ENCODE data around the gene MRPL52.
"Not testable (repeated sequence)": the region's sequence is repeated elsewhere in the genome, so short reads cannot be mapped to it uniquely, and the experiment has no call there.

Gene MRPL52

DNA sequence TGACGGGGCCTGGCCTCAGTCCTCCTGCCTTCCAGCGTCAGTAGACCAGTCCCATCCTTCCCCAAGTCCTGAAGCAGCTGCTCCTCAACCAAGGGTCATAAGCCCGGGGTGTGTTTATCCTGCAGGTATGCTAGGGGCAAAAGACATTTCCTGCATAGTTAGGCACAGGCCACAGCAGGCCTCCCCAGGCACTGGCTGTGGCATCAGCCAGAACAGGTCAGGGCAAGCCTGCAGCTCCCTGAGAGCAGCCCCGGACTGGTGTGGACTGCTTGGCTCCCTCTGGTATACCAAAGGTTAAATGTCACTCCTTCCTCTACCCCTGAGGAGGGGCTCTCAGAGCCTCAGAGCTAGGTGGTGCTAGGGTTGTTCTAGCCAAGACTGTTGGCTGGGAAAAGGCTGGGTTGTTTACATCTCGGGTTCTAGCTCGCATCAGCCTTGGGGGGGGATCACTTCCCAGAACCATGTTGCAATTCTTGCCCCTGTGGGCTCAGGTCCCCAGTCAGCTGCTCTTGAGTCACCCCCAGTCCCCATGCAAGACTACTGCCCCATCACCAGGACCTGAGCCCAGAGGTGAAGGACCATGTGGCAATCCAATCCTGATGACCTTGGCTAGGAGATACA, 9.6 kb downstream of the MRPL52 start:
- DNase-seq: no peak

GRCh38 chr14:22841311-22841710, 11.6 kb downstream of the MRPL52 start:
- DNase-seq: no peak

GRCh38 chr14:22841769-22842168, 12.1 kb downstream of the MRPL52 start:
- no peak for DNase-seq

GRCh38 chr14:22842211-22843122, 12.8 kb downstream of the MRPL52 start:
- no peak for DNase-seq

- DNase-seq: no peak
Observed at GRCh38 chr14:22843123-22843925, 13.6 kb downstream of the MRPL52 start.

- DNase-seq: no peak
Observed at GRCh38 chr14:22844221-22845102, 14.8 kb downstream of the MRPL52 start.

DNA sequence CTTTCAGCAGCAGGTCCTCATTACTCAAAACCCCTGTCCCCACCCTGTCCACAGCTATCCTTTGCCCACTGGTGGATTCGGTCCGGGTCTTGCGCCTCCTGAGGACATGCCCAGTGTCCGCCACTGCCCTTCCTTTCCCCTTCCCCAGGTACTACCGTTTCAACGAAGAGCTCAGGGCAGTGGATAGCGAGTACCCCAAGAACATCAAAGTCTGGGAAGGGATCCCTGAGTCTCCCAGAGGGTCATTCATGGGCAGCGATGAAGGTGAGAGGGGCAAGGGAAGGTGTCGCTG, 15.4 kb downstream of the MRPL52 start:
- no peak for DNase-seq

GRCh38 chr14:22845821-22846625, 16.3 kb downstream of the MRPL52 start:
- DNase-seq: no peak

- no peak for DNase-seq
Observed at GRCh38 chr14:22846811-22847307, 17.2 kb downstream of the MRPL52 start.

DNA sequence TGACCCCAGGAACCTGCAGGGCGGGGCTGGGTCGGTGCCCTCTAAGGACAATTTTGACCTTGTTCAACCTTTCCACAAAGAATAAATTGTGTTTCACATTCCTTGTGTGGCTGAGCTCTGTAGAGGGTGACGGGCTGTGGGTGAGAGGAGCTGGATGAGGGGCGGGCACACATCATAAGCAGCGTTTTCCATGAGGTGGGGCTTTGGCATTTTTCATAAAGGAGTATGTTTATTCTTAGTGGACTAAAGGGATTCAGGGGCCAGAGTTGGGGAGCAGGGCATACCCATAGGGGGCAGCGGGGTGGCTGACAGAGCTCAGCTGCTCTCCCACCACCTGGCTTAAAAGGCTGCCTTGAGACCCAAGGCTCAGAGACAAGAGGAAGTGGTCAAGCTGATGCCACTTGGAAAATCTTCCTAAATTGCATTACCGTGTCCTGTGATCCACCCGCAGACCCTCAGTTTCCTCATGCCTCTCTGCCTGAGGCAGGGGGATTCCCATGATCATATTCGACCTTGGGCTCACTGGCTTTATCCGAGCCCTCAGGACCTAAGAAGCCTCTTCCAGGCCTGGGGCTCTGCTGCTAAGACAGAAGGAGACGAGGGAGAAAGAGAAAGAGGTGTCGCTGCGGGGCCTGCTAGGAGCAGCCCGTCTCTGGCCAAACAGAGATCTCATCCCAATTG, 18.1 kb downstream of the MRPL52 start:
- no peak for DNase-seq

- no peak for DNase-seq
Observed at GRCh38 chr14:22848351-22849164, 18.9 kb downstream of the MRPL52 start.

- no peak for DNase-seq
Observed at GRCh38 chr14:22849212-22849819, 19.6 kb downstream of the MRPL52 start.

GRCh38 chr14:22850944-22851764, 21.5 kb downstream of the MRPL52 start:
- no peak for DNase-seq

GRCh38 chr14:22852178-22852577, 22.5 kb downstream of the MRPL52 start:
- DNase-seq: not testable (repeated sequence)

- no peak for DNase-seq
Observed at GRCh38 chr14:22852599-22852939, 22.9 kb downstream of the MRPL52 start.

DNA sequence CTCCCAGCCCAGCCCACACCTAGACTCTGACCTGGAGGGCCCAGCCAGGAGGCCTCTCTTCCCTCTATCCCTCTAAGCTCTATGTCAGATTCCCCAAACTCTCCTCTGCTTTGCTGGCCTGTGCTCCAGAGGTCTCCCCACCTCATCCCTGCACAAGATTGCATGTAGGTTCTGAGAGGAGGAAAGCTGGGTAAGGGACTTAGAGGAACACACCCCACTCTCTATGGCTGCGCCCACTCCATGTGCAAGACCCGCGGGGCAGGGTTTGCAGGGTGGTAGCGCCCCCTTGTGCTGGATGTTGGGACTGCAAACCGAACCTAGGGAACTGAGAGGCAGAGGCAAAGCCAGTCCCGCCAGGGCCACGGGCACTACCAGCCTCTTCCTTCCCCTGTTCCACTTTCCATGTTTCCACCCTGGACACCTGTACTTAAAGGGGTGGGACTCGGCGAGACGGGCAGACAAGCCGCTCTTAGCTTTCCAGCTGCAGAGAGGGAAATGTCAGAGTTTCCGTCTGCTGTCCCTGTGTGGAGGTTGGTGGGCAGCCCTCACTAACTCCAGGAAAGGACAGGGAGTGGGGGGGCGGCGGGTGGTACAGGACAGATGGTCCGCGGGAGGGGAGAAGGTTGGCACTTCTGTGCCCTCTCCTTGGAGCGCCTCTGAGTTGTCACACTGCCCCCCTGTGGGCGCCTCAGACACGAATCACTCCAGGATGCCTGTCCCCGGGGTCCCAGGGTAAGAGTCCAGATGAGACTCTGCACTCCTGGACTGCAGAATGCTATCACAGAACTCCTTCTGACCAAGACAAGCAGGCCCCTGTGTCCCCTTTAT, 23.5 kb downstream of the MRPL52 start:
- no peak for DNase-seq

DNA sequence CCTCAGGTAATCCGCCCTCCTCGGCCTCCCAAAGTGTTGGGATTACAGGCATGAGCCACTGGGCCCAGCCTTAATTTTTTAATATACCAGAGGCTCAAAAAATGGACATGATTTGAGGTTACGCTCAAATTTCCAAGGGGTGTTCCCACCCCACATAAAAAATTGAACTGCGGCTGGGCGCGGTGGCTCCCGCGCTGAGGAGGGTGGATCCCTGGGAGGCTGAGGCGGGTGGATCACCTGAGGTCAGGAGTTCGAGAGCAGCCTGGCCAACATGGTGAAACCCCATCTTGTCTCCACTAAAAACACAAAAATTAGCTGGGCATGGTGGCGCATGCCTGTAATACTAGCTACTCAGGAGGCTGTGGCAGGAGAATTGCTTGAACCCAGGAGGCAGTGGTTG, 24.6 kb downstream of the MRPL52 start:
- DNase-seq: not testable (repeated sequence)
